Neural cell (in vitro differentiated cells): ENCODE data around the gene CYP4A22. TPM values are rescaled to one million over a fixed set of nuclear protein-coding genes. Genes with fewer than 3 reads are reported as not detected.

Source experiments
- H2AFZ ChIP-seq: fragments of 200-600, 300-800 bp; sonication (generic), shearing (Covaris generic); 2 replicates; pipeline ENCODE4 v1.6.0; 2014; ENCODE audit warnings: low read depth, mild to moderate bottlenecking, antibody characterized with exemption, low read length, moderate library complexity
- H3F3A ChIP-seq: fragments of 200-600 bp; shearing (Covaris generic); 2 replicates; pipeline ENCODE4 v1.6.1; 2016; ENCODE audit warnings: mild to moderate bottlenecking, moderate library complexity, mixed read lengths, antibody characterized with exemption, low read length; ENCODE audit not compliant: insufficient read depth, poor library complexity, severe bottlenecking
- H3K27ac ChIP-seq: fragments of 200-600, 300-800 bp; sonication (generic), shearing (Covaris generic); 2 replicates; pipeline ENCODE4 v1.5.1; 2014; ENCODE audit warnings: mild to moderate bottlenecking, low read length, moderate library complexity
- H3K27me3 ChIP-seq: fragments of 300-800, 200-600 bp; sonication (generic), shearing (Covaris generic); 2 replicates; pipeline ENCODE4 v1.6.0; 2014; ENCODE audit warnings: mild to moderate bottlenecking, low read depth, low read length, moderate library complexity; ENCODE audit not compliant: insufficient read depth
- H3K36me3 ChIP-seq: fragments of 300-800, 200-600 bp; sonication (generic), shearing (Covaris generic); 2 replicates; pipeline ENCODE4 v1.5.1; 2014; ENCODE audit warnings: mild to moderate bottlenecking, antibody characterized with exemption, low read length, moderate library complexity; ENCODE audit not compliant: insufficient read depth
- H3K4me2 ChIP-seq: fragments of 300-800, 200-600 bp; sonication (generic), shearing (Covaris generic); 2 replicates; pipeline ENCODE4 v1.6.0; 2014; ENCODE audit warnings: mild to moderate bottlenecking, low read length
- H3K4me3 ChIP-seq: fragments of 300-800, 200-600 bp; sonication (generic), shearing (Covaris generic); 2 replicates; pipeline ENCODE4 v1.5.1; 2014; ENCODE audit warnings: mild to moderate bottlenecking, low read length, moderate library complexity
- H3K79me2 ChIP-seq: fragments of 200-600 bp; shearing (Covaris generic); replicated peaks from 2 replicates; pipeline ENCODE4 v1.6.0; 2014; ENCODE audit warnings: mild to moderate bottlenecking, low read length, moderate library complexity; ENCODE audit not compliant: insufficient read depth
- H3K9ac ChIP-seq: fragments of 300-800, 200-600 bp; sonication (generic), shearing (Covaris generic); 2 replicates; pipeline ENCODE4 v1.6.1; 2016; ENCODE audit warnings: mild to moderate bottlenecking, low read length, mixed read lengths
- H3K9me2 ChIP-seq: fragments of 200-600 bp; shearing (Covaris generic); 2 replicates; pipeline ENCODE4 v1.6.1; 2016; ENCODE audit warnings: mild to moderate bottlenecking, low read length, mixed read lengths; ENCODE audit not compliant: insufficient read depth
- H3K9me3 ChIP-seq: fragments of 200-600, 300-800 bp; sonication (generic), shearing (Covaris generic); 2 replicates; pipeline ENCODE4 v1.6.1; 2016; ENCODE audit warnings: mild to moderate bottlenecking, mixed run types, low read length, moderate library complexity, mixed read lengths
- H4K20me1 ChIP-seq: fragments of 200-600 bp; shearing (Covaris generic); 2 replicates; pipeline ENCODE4 v1.6.1; 2016; ENCODE audit warnings: mild to moderate bottlenecking, mixed run types; ENCODE audit not compliant: insufficient read depth
- CTCF ChIP-seq: fragments of 450-650 bp; IDR thresholded peaks from 2 replicates; pipeline ENCODE4 v1.5.1; 2014; ENCODE audit warnings: antibody characterized with exemption, mild to moderate bottlenecking, moderate library complexity; ENCODE audit not compliant: poor library complexity, severe bottlenecking
- EP300 ChIP-seq: fragments of 450-650 bp; conservative IDR thresholded peaks from 2 replicates; pipeline ENCODE4 v1.6.1; 2014; ENCODE audit warnings: antibody characterized with exemption, mild to moderate bottlenecking, moderate library complexity; ENCODE audit not compliant: poor library complexity, severe bottlenecking
- EZH2 ChIP-seq: fragments of 200-600, 300-800 bp; shearing (Covaris generic), sonication (generic); IDR thresholded peaks from 2 replicates; pipeline ENCODE4 v1.6.1; 2014; ENCODE audit warnings: antibody characterized with exemption, low read length, borderline replicate concordance, mild to moderate bottlenecking; ENCODE audit not compliant: insufficient read depth, poor library complexity, severe bottlenecking
- MXI1 ChIP-seq: fragments of 450-650 bp; conservative IDR thresholded peaks from 2 replicates; pipeline ENCODE4 v1.6.1; 2014; ENCODE audit warnings: antibody characterized with exemption, mild to moderate bottlenecking; ENCODE audit not compliant: poor library complexity, severe bottlenecking
- POLR2AphosphoS5 ChIP-seq: IDR thresholded peaks from 2 replicates; pipeline ENCODE4 v1.6.1; 2012
- RAD21 ChIP-seq: fragments of 450-650 bp; conservative IDR thresholded peaks from 2 replicates; pipeline ENCODE4 v1.6.1; 2014; ENCODE audit warnings: antibody characterized with exemption, mild to moderate bottlenecking, moderate library complexity
- REST ChIP-seq: IDR thresholded peaks from 2 replicates; pipeline ENCODE4 v1.6.1; 2012; ENCODE audit warnings: borderline replicate concordance
- SMC3 ChIP-seq: fragments of 450-650 bp; conservative IDR thresholded peaks from 2 replicates; pipeline ENCODE4 v1.6.1; 2014; ENCODE audit warnings: antibody characterized with exemption, mild to moderate bottlenecking, moderate library complexity; ENCODE audit not compliant: poor library complexity
- TAF1 ChIP-seq: IDR thresholded peaks from 2 replicates; pipeline ENCODE4 v1.6.1; 2012; ENCODE audit warnings: low read depth
- polyA plus RNA-seq: library from polyadenylated mRNA; depleted of rRNA; stranded (reverse); fragments of >200 nt; gene quantifications from 2 replicates; pipeline ENCODE4 v1.2.3, GENCODE V29; 2014

CYP4A22 gene
- polyA plus RNA-seq, 1 donor from 2014 or later: not detected

- H3K27ac ChIP-seq: no peak overlapping the region
- H3K27me3 ChIP-seq: no peaks in the 10 kb centered on the region
- no peak overlapping the region for H3K4me3 ChIP-seq
- H3K9me3 ChIP-seq: no peaks in the 10 kb centered on the region
- H3K36me3 ChIP-seq: no peaks in the 10 kb centered on the region
- no peaks in the 10 kb centered on the region for H4K20me1 ChIP-seq
- no peaks in the 10 kb centered on the region for H3F3A ChIP-seq
- no peak overlapping the region for H3K4me2 ChIP-seq
- H3K9ac ChIP-seq: no peak overlapping the region
- TF ChIP-seq CTCF (no peak), POLR2AphosphoS5 (no peak), TAF1 (no peak), SMC3 (no peak), REST (no peak), MXI1 (no peak), EZH2 (no peak), EP300 (no peak), RAD21 (no peak)
- no peaks in the 10 kb centered on the region for H3K9me2 ChIP-seq
- H2AFZ ChIP-seq: no peak overlapping the region
- H3K79me2 ChIP-seq: no peaks in the 10 kb centered on the region
Measured at GRCh38 chr1:47187926-47188250, 50.6 kb downstream of the CYP4A22 start.

- TF ChIP-seq POLR2AphosphoS5 (no peak), SMC3 (no peak), REST (no peak), CTCF (no peak), TAF1 (no peak), RAD21 (no peak), EZH2 (no peak), MXI1 (no peak), EP300 (no peak)
Measured at GRCh38 chr1:47188791-47189785, 51.8 kb downstream of the CYP4A22 start.

More at GRCh38 chr1:47188791-47189785, 51.8 kb downstream of the CYP4A22 start:
- Histone ChIP-seq H3K27me3 (no peaks in the 10 kb centered on the region), H3K4me2 (no peak overlapping the region), H3K9ac (no peak overlapping the region), H3K36me3 (no peaks in the 10 kb centered on the region), H4K20me1 (no peaks in the 10 kb centered on the region), H3F3A (no peaks in the 10 kb centered on the region), H2AFZ (no peak overlapping the region), H3K27ac (no peak overlapping the region), H3K79me2 (no peaks in the 10 kb centered on the region), H3K4me3 (no peak overlapping the region), H3K9me3 (no peaks in the 10 kb centered on the region), H3K9me2 (no peaks in the 10 kb centered on the region)
